H1 (cell line): Measurements from ENCODE around the gene FRMD4A. TPM values are rescaled to one million over a fixed set of nuclear protein-coding genes. Genes with fewer than 3 reads are reported as not detected.

Experiments
- BRCA1 ChIP-seq: IDR thresholded peaks from 2 replicates; pipeline ENCODE4 v1.6.1; 2012; ENCODE audit warnings: low read depth, low read length, improper control_type of control experiment
- GABPA ChIP-seq: IDR thresholded peaks from 2 replicates; pipeline ENCODE4 v1.6.1; 2011; ENCODE audit warnings: mild to moderate bottlenecking, low read length, moderate library complexity, borderline replicate concordance; ENCODE audit not compliant: insufficient read depth
- NANOG ChIP-seq: IDR thresholded peaks from 2 replicates; pipeline ENCODE4 v1.6.1; 2011; ENCODE audit warnings: low read length, low read depth, mild to moderate bottlenecking, inconsistent platforms; ENCODE audit not compliant: insufficient read depth, poor library complexity, severe bottlenecking
- RXRA ChIP-seq: IDR thresholded peaks from 2 replicates; pipeline ENCODE4 v1.6.1; 2011; ENCODE audit warnings: low read depth, mild to moderate bottlenecking, low read length, moderate library complexity; ENCODE audit not compliant: insufficient read depth
- SIRT6 ChIP-seq: IDR thresholded peaks from one replicate; pipeline ENCODE4 v1.7.1; 2012; ENCODE audit warnings: low read length, inconsistent platforms
- TAF7 ChIP-seq: optimal IDR thresholded peaks from 2 replicates; pipeline ENCODE3; 2011; ENCODE audit warnings: low read depth, mild to moderate bottlenecking, inconsistent platforms, low read length, moderate library complexity, borderline replicate concordance
- YY1 ChIP-seq: IDR thresholded peaks from 2 replicates; pipeline ENCODE4 v1.6.1; 2011; ENCODE audit warnings: low read depth, mild to moderate bottlenecking, low read length
- ZNF274 ChIP-seq: IDR thresholded peaks from 2 replicates; pipeline ENCODE4 v1.7.0; 2012; ENCODE audit warnings: low read length, borderline replicate concordance; ENCODE audit errors: extremely low read depth
- polyA plus RNA-seq, 7 experiments: library from polyadenylated mRNA; depleted of rRNA in 3 of 7; stranded (reverse) in 5 of 7; unstranded in 2 of 7; fragments of >200 nt in 5 of 7; fragments of 200-250 nt in 2 of 7; gene quantifications; 1 replicate in 5 of 7; 2 replicates in 1 of 7; 4 replicates in 1 of 7; pipeline versions ENCODE4 v1.2.1 to v1.2.3, GENCODE V29; 2011 to 2013; ENCODE audit warnings: missing spikeins in 2 of 7, mixed read lengths in 2 of 7
- total RNA-seq: library from RNA; stranded (reverse); fragmentation: NEBNext Ultra II Directional; extraction: Animal tissue kit (Norgen Biotek cat#: 25700); gene quantifications from 2 replicates; pipeline ENCODE4 v1.2.1, GENCODE V29; 2021

Gene FRMD4A
- total and polyA plus RNA-seq, 2 of the 8 experiments (the other 6 are each of a cell fraction or from before 2014, with no cell fraction given): 38.6 to 39.6 TPM

GRCh38 chr10:14304046-14304445 is 26.7 kb downstream of the FRMD4A start (continued):
- TF ChIP-seq NANOG (no peak), ZNF274 (no peak), YY1 (no peak), SIRT6 (no peak), TAF7 (no peak), BRCA1 (no peak), GABPA (no peak), RXRA (no peak)
